Aorta (tissue), 5 donors: ENCODE results near the gene AQP2. TPM values are rescaled to one million over a fixed set of nuclear protein-coding genes. Genes with fewer than 3 reads are reported as not detected.
A peak's percentile ranks its signal among the peaks of the same experiment; 100 is the strongest.

ENCODE experiments used
- ATAC-seq: fragments of 200-7000 bp; cut with Tn5 transposase; one replicate; pipeline ENCODE4 v1.9.1; 2022; ENCODE audit warnings: moderate library complexity; ENCODE audit not compliant: low FRiP score
- DNase-seq, 2 donors: peaks; one replicate each; pipeline ENCODE4 v3.0.0-alpha.2; 2020
- H3K27ac ChIP-seq, 2 donors: one replicate each; pipeline ENCODE4 v1.5.1; 2013; ENCODE audit warnings: low read length in 2 of 2, mild to moderate bottlenecking in 2 of 2, moderate library complexity in 2 of 2, control low read depth in 1 of 2, inconsistent platforms in 1 of 2, low read depth in 1 of 2
- H3K27me3 ChIP-seq, 2 donors: one replicate each; pipeline ENCODE4 v1.6.1; 2013; ENCODE audit warnings: control low read depth in 1 of 2, low read length in 1 of 2, mild to moderate bottlenecking in 1 of 2, moderate library complexity in 1 of 2; ENCODE audit not compliant: insufficient read depth in 2 of 2, control insufficient read depth in 1 of 2
- H3K36me3 ChIP-seq, 2 donors: one replicate each; pipeline ENCODE4 v1.6.1; 2013; ENCODE audit warnings: control low read depth in 1 of 2, low read length in 1 of 2, mild to moderate bottlenecking in 1 of 2; ENCODE audit not compliant: insufficient read depth in 2 of 2, control insufficient read depth in 1 of 2
- H3K4me1 ChIP-seq, 2 donors: one replicate each; pipeline ENCODE4 v1.6.1; 2013; ENCODE audit warnings: low read length in 2 of 2, control low read depth in 1 of 2, mild to moderate bottlenecking in 1 of 2, moderate library complexity in 1 of 2; ENCODE audit not compliant: insufficient read depth in 2 of 2, control insufficient read depth in 1 of 2
- H3K4me3 ChIP-seq, 2 donors: one replicate each; pipeline ENCODE4 v1.5.1; 2013; ENCODE audit warnings: low read length in 2 of 2, control low read depth in 1 of 2, mild to moderate bottlenecking in 1 of 2
- H3K9me3 ChIP-seq: one replicate; pipeline ENCODE4 v1.6.1; 2013; ENCODE audit warnings: mild to moderate bottlenecking, low read length; ENCODE audit not compliant: control insufficient read depth
- WGBS, 2 donors: extraction: QIAGEN DNeasy Blood & Tissue Kit; methylation state at CpG; one replicate each; pipeline ENCODE4 v1.1.7; 2013; 5-methylcytosine and 5-hydroxymethylcytosine counted together
- intact Hi-C, 2 donors: fragments of 100-400 bp; cut with DNase I; formaldehyde crosslinking; loops; one replicate each; pipeline versions ENCODE4 v1.14.2 to v1.15.0; 2022
- polyA plus RNA-seq, 2 donors: library from polyadenylated mRNA; stranded (reverse); fragments of 200-250 nt; gene quantifications; one replicate each; pipeline ENCODE4 v1.2.3, GENCODE V29; 2013
- total RNA-seq, 2 donors: library from RNA; stranded (reverse); fragmentation: NEBNext Ultra II Directional; extraction: Animal tissue kit (Norgen Biotek cat#: 25700); gene quantifications; one replicate each; pipeline ENCODE4 v1.2.1, GENCODE V29; 2021
- donor health status: healthy with polysubstance abuse.
- donor health status: Bipolar disorder and iron deficiency.
- donor health status: DM: no; HTN: no; CAD: no.
- donor health status: DM: no; HTN: no; CAD: no.
- donor health status: DM: yes; HTN: yes; CAD: no.

AQP2 gene
- total and polyA plus RNA-seq, 4 donors, result 0.21 TPM; not detected in 3

DNA sequence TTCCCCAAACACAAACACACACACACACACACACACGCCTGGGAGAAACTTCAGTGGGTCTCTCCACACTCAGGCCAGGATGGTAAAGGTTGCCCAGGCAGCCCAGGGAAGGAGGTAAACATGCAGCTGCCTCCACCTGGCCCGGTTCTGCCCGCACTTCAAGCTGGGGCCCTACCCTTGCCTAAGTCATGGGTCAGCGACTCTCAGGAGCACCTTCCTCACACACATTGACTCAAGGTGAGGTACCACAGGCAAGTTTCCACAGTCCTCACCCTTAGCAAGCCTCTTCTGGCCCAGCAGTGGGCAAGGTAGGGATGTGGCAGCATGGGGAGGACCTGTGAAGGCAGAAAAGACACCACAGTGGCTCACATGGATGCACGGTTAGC, 32.8 kb upstream of the AQP2 start:
- peak in 1 of 2 donors; percentile 50 for DNase-seq
- Histone ChIP-seq H3K27ac (no peak overlapping the region), H3K9me3 (no peaks in the 10 kb centered on the region), H3K36me3 (no peaks in the 10 kb centered on the region), H3K4me1 (no peaks in the 10 kb centered on the region), H3K27me3 (no peaks in the 10 kb centered on the region), H3K4me3 (no peak overlapping the region)
- WGBS, 2 donors, result 86 to 89% methylated on average over 5 of the region's 5 CpGs
- intact Hi-C loops, result no loop called here
- ATAC-seq, result no peak

DNA sequence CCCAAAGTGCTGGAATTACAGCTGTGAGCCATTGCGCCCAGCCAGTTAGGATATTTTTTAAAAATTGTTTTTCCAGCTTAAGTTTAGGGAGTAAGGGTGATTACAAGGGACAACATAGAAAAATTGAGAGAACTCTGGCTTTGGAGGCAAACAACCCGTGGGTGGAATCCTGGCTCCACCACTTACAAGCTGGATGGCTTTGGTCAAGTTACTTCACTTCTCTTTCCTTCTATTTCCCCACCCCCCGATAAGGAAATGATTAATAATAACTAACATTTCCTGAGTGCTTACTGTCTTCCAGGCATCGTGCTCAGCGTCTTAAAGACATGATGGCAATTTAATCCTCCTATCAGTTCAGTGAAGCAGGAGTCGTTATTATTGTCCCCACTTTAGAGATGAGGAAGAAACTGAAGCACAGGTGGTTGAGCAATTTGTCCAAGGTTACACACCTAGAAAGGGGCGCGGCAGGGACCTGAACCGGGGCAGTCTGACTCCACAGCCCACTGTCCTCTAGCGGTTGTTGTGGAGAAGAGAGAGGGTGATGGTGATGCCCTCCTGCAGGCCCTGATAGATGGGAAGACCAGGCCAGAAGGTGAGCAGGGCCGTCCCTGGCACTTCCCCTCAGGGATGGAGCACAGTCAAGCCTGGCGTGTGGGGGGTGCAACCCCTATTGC, 30.2 kb upstream of the AQP2 start:
- ATAC-seq (no peak), DNase-seq (peak in 1 of 2 donors; percentile 64)
- Histone ChIP-seq H3K9me3 (no peaks in the 10 kb centered on the region), H3K27ac (no peak overlapping the region), H3K36me3 (no peaks in the 10 kb centered on the region), H3K27me3 (no peaks in the 10 kb centered on the region), H3K4me1 (no peaks in the 10 kb centered on the region), H3K4me3 (no peak overlapping the region)
- intact Hi-C loops, result no loop called here
- 69 to 73% methylated on average over 12 of the region's 12 CpGs for WGBS, 2 donors

- WGBS, 2 donors, result 91% methylated on average over 3 of the region's 3 CpGs
- Histone ChIP-seq H3K4me3 (no peak overlapping the region), H3K27ac (no peak overlapping the region), H3K27me3 (no peaks in the 10 kb centered on the region), H3K36me3 (no peaks in the 10 kb centered on the region), H3K9me3 (no peaks in the 10 kb centered on the region), H3K4me1 (no peaks in the 10 kb centered on the region)
- DNase-seq, result no peak
- intact Hi-C loops, result no loop called here
- ATAC-seq, result no peak
Observed at GRCh38 chr12:49920915-49921286, 29.6 kb upstream of the AQP2 start.

DNA sequence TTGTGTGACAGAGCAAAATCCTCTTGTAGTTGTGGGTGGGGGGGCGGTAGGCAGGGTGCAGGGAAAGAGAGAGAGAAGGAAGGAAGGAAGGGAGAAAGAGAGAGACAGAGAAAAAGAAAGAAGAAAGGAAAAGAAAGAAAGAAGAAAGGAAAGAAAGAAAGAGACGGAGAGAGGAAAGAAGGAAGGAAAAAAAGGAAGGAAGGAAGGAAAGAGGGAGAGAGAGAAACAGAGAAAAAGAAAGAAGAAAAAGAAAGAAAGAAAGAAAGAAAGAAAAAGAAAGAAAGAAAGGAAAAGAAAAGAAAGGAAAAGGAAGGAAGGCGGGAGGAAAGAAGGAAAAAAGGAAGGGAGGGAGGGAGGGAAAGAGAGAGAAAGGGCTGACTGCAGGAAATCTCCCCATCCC, 29.2 kb upstream of the AQP2 start:
- ATAC-seq (no peak), DNase-seq (no peak)
- no peak overlapping the region for H3K4me3 ChIP-seq
- H3K4me1 ChIP-seq, result no peaks in the 10 kb centered on the region
- H3K27me3 ChIP-seq, result no peaks in the 10 kb centered on the region
- H3K27ac ChIP-seq, result no peak overlapping the region
- 69 to 77% methylated on average over 3 of the region's 3 CpGs for WGBS, 2 donors
- no peaks in the 10 kb centered on the region for H3K36me3 ChIP-seq
- intact Hi-C loops, result no loop called here
- H3K9me3 ChIP-seq, result no peaks in the 10 kb centered on the region

DNA sequence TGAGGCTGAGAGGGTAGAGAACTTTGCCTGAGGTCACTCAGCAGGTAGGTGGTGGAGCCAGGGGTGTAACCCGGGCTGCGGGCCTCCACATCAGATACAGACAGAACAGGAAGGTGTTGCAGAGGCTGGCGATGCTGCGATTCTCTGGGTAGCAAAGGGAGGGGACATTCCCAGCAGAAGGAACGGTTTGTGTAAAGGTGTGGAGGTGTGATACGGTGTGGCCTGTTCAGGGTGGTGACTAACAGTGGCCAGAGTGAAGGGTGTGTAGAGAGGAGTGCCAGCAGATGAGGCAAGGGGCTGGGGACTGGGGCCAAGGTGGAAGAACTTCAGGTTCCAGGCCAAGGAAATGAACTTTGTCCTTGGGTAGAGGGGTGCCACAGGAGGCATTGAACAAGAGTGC, 28.6 kb upstream of the AQP2 start:
- H3K27me3 ChIP-seq, result no peaks in the 10 kb centered on the region
- ATAC-seq (no peak), DNase-seq (peak in 1 of 2 donors; percentile 49)
- H3K36me3 ChIP-seq, result no peaks in the 10 kb centered on the region
- H3K9me3 ChIP-seq, result no peaks in the 10 kb centered on the region
- no peak overlapping the region for H3K27ac ChIP-seq
- intact Hi-C loops, result no loop called here
- H3K4me3 ChIP-seq, result no peak overlapping the region
- 85 to 86% methylated on average over 6 of the region's 6 CpGs for WGBS, 2 donors
- no peaks in the 10 kb centered on the region for H3K4me1 ChIP-seq

DNA sequence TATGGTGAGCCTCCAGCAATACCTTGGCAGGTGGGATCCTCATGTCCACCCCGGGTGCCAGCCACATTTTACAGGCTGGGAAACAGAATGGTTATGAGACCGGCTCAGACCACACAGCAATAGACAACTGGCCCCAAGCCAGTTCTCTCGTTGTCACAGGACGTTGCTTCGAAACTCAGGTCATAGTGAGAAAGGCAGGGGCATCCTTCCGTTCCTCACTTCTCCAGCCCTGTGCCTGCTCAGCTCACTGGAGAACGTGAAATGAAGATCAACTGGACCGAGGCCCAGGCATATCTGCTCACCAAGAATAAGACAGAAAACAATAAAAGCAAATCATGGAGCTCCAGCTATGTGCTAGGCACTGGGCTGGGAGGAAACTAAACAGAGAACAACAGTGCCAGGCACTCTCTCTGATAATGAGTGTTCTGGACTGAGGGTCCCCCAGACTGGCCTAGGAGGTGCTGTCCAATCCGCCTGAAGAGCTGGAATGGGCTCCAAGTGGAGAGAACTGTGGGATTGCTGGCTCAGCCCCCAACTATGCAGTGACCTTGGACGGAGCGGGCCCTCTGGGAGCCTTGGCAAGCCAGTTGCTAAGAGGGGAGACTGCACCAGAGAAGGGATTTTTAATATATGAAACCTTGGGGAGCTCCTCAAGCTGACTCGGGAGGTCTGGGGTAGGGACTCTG, 28.0 kb upstream of the AQP2 start:
- no peaks in the 10 kb centered on the region for H3K27me3 ChIP-seq
- no peak overlapping the region for H3K4me3 ChIP-seq
- ATAC-seq, result peak; percentile 47
- H3K9me3 ChIP-seq, result no peaks in the 10 kb centered on the region
- no peak overlapping the region for H3K27ac ChIP-seq
- 51 to 57% methylated on average over 12 of the region's 12 CpGs for WGBS, 2 donors
- H3K4me1 ChIP-seq, result no peaks in the 10 kb centered on the region
- peak in 1 of 2 donors; percentile 75 for DNase-seq
- H3K36me3 ChIP-seq, result no peaks in the 10 kb centered on the region
- intact Hi-C loops, result no loop called here

DNA sequence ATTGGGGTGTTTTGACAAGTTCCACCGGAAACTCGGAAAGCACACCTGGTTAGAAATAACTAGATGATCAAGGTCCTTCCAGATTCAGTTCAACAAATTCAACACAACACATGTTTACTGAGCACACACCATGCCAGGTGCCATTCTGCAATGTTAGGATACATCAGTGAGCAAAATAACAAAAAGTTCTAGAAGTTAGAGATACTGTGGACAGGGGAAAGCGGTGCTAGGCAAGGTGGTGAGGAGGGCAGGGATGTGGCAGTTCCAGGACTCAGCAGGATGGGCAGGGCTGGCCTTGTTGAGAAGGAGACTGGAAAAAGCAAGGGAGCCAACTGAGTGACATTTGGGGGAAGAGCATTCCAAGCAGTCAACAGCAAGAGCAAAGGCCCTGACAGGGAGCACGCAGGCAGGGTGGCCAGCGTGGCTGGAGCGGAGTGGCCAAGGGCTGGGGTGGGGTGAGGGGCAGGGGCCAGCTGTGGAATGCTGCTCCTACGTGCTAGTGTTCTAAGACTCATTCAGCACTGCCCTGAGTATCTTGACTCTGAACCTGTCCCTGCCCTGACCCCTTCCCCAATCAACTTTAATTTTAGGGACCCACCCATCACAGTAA, 27.4 kb upstream of the AQP2 start:
- ATAC-seq (peak; percentile 55), DNase-seq (peak in 1 of 2 donors; percentile 67)
- WGBS, 2 donors, result 87 to 91% methylated on average over 7 of the region's 7 CpGs
- intact Hi-C loops, result no loop called here
- no peak overlapping the region for H3K27ac ChIP-seq
- no peaks in the 10 kb centered on the region for H3K27me3 ChIP-seq
- no peaks in the 10 kb centered on the region for H3K4me1 ChIP-seq
- H3K4me3 ChIP-seq, result no peak overlapping the region
- no peaks in the 10 kb centered on the region for H3K36me3 ChIP-seq
- H3K9me3 ChIP-seq, result no peaks in the 10 kb centered on the region

DNA sequence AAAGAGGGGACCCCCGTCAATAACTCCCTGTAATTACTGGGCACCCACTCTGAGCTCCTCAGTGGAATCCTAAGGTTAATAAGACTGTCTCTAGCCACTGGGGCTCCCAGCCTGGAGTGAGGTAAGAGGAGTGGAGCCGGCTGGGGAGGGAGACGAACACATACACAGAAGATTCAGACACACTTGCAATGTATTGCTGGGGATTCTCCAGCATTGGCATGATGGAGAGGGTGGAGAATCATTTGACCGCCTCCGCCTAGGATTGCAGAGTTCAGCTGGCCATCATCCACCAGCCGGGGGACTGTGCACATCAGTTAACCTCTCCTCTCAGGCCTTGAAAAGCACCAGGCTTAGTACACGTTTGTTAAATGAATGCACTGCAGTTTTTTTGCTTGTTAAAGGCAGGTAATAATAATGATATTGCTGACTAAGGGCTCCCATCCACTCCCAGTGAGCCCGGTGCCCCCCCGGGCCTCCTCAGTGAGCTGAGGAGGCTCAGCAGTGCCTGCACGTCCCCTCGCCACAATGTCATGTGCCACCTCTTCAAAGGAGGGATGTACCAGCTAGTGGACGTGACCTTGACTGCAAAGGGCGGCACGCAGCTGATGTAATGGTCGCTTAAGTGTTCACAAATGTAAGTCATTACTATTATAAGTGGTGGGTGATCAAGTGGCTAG, 26.5 kb upstream of the AQP2 start:
- H3K36me3 ChIP-seq, result no peaks in the 10 kb centered on the region
- intact Hi-C loops, result no loop called here
- no peaks in the 10 kb centered on the region for H3K27me3 ChIP-seq
- ATAC-seq, result no peak
- no peaks in the 10 kb centered on the region for H3K4me1 ChIP-seq
- WGBS, 2 donors, result 91 to 93% methylated on average over 15 of the region's 15 CpGs
- H3K27ac ChIP-seq, result no peak overlapping the region
- peak in 1 of 2 donors; percentile 71 for DNase-seq
- no peak overlapping the region for H3K4me3 ChIP-seq
- H3K9me3 ChIP-seq, result no peaks in the 10 kb centered on the region
